Measurements from ENCODE around the gene CEP170B.
"Not testable (repeated sequence)": the region's sequence is repeated elsewhere in the genome, so short reads cannot be mapped to it uniquely, and the experiment has no call there.

Gene CEP170B

DNA sequence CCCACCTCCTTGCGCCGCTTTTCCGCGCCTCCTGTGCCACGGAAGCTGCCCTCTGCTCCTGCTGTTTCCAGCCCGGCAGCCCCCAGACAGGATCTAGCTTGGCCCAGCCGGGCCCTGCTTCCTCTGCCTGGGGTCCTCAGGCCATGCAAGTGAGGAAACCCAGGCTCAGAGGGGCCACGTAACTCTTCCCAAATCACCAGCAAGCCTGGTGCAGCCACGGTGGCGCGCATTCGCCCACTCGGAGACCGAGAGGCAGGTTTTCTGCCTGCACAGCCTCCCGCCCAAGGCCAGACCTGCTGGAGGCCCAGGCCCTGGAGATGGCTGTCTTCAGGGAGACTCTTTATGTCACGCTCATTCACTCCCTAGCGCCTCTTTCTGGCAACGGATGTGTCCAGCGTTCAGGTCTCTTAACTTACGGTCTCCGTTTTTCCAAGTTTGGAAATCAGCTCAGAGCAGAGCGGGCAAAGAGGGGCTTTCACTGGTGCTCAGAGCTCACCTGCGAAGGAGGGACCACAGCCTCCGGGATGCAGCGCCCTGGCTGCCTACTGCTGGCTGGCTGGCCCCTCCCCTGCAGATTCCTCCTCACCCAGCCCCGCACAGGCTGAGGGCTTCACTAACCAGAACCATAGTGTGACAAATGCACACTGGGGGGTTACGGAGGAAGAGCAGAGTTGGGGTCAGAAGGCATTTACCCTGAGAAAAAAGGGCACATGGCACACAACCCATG is 20.6 kb upstream of the CEP170B start:
- no peak for DNase-seq (ENCODE audit: low read depth in 3 of 3)

DNA sequence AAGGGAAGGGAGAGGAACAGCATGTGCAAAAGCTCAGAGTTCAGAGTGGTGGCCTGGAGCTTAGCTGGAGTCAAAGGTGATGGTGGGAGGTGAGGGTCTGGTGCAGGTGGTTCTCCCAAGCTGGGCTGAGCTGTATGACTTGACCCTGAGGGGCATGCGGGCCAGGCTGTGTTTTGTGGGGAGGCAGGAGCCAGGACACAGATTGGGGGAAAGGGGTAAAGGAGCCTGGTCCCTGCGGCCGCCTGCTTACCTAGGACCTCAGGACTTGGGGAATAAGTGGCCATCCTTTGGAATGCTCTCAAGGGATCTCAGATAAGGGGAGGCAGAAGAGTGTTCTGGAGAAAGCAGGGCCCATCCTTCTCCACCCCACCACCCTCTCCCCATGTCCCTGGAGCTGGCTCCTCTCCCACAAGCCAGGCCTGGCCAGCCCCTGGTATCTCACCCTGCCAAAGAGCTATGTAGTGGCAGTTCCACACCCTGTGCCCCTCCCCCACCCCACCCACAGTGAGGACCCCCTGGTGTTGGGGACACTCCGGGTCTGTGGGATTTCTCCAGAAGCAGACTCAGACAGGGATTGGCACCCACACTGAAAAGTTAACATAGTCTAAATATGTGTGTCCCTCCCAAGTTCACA is 19.9 kb upstream of the CEP170B start:
- no peak for DNase-seq (ENCODE audit: low read depth in 3 of 3)

DNA sequence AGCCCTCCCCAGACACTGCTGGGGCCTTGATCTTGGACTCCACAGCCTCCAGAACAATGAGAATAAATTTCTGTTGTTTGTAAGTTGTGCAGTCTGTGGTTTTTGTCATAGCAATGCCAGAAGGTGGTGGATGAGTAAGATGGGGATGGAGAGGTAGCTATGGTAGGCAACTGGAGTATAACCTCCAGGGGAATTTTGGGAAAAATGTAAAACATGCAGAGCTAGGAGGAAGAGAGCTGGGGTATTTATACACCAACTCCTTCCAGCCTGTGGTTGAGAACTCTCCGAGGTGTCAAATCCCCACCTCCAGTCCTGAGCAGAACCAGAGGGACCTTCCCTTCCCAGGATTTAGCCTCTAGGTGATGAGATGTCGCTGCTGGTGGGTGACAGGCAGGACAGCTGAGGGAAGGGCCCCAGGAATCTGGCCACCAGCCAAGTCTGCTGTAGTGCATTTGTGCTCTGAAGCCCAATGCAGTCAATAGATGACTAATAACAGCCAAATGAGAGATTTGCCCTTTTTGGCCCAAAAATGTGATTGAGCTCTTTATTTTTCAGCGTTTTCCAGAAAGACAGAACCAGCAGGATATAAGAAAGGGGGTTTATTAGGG is 19.1 kb upstream of the CEP170B start:
- no peak for DNase-seq (ENCODE audit: low read depth in 3 of 3)

DNA sequence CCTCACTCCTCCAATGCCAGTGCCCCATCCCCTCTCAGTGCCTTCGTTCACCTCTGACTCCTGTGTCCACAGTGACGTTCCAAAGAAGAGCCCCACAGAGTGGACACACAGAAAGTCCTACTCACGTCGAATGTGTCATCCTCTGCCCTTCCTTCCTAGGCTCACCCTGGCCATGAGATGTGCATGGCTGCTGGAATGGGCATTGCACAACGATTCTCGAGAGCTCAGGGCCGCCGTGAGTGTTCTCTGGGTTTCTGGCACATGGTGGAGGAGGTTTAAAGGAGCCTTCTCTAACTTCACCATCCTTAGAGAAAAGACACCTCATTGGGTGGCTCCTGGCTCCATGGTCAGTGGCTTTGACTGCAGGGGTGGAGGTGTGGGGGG is 12.8 kb upstream of the CEP170B start:
- no peak for DNase-seq (ENCODE audit: low read depth in 3 of 3)

DNA sequence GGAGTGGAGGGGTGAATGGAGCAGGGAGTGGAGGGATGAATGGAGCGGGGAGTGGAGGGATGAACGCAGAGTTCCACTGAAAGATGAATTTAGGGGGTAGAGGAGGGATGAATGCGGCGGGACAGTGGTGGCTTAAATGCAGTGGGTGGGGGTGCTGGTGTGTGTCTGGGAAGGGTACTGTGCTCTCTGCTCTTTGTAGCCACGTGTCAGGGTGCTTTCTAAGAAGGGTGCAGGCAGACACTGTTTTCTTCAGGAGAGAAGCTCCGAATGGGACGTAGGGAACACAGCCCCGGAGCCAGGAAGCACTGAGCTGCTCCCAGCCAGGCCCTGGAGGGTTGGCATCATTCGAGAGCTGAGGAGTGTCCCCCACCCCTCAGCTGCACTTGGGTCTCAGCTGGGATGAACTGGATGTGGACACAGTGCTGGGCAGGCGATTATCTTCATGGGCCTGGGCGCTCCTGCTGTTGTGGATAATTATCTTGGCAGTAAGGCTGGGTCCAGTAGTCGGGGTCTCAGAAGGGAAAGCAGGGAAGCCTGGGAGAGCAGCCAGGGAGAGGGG is 9.5 kb upstream of the CEP170B start:
- DNase-seq (ENCODE audit: low read depth in 3 of 3): no peak

DNA sequence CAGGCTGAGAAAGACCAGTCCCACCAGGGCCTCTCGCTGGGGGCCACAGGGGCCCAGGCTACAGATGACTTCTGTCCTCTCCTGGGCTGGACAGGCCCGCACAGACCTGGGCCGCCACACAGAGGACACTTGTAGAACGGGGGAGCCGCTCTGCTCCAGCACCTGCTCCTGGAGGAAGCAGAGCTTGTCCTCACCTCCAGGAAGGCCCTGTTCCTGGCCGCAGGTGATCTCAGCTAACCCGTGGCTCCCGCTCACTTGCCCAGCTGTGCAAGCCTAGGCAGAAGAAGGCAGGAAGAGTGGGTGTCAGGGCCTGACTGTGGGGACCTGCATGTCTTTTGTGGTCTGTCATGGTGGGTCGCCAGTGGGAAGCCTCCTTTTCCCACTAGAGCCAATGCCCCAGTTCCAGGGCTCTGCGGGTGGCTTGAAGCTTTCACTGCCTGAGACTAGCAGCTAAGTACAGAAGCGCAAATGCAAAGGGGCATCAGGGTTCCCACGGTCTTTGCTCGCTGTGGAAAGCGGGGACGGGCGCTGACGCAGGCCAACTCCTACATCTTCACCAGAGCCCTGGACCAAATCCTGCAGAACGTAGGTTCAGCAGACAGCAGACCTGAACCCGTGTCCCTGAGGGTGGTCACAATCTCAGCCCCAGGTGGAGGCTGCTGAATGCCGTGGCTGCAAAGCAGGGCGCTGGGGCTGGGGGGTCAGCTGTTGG is 8.8 kb upstream of the CEP170B start:
- no peak for DNase-seq (ENCODE audit: low read depth in 3 of 3)

DNA sequence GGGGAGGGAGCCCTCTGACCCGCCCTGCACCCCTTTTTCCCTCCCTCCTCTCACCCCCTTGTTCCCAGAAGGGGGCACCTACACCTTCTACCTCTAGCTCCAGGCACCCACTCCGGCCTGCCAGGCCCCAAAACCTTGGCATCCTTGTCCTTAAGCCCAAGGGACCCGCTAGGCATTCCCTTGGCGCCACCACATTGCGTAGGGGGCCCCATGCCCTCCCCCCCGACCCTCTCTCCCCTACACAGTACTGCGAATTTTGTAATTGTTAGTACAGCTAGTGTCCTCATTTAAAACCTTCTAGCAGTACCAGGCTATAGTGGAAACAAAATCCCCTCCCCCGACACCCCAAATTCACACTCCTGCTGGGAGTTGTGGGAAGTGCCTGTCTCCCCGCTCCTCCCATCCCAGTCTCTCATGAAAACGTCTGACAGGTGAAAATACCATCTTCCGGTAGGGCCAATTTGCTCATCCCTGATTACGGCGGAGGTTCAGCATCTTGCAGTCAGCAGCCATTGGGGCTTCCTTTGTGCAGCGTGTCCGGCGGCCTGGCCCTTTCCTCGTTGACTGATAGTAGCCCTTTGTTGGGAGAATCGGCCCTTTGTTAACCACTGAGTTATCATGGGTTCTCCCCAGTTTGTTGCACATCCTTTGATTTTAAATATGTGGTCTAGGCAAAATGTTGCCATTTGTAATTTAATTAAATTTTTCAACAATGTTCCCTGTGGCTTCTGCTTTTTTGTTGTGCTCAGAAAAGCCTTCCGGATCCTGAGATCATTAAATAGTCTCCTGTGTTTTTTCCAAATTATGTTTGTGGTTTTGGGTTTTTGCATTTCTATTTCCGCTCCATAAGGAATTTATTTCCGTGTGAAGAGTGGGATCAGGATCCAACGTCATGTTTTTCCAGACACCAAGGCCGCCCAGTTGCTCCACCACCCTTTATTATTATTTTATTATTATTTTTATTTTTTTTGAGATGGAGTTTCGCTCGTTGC is 7.9 kb upstream of the CEP170B start:
- DNase-seq (ENCODE audit: low read depth in 3 of 3): no peak

DNA sequence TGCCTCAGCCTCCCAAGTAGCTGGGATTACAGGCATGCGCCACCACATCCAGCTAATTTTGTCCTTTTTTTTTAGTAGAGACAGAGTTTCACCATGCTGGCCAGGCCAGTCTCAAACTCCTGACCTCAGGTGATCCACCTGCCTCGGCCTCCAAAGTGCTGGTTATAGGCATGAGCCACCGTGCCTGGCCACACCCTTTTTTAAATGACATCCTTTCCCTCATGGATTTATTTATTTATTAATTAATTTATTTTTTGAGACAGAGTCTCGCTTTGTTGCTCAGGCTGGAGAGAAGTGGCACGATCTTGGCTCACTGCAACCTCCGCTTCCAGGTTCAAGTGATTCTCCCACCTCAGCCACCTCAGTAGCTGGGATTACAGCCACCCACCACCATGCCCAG is 7.1 kb upstream of the CEP170B start:
- DNase-seq (ENCODE audit: low read depth in 3 of 3): not testable (repeated sequence)

DNA sequence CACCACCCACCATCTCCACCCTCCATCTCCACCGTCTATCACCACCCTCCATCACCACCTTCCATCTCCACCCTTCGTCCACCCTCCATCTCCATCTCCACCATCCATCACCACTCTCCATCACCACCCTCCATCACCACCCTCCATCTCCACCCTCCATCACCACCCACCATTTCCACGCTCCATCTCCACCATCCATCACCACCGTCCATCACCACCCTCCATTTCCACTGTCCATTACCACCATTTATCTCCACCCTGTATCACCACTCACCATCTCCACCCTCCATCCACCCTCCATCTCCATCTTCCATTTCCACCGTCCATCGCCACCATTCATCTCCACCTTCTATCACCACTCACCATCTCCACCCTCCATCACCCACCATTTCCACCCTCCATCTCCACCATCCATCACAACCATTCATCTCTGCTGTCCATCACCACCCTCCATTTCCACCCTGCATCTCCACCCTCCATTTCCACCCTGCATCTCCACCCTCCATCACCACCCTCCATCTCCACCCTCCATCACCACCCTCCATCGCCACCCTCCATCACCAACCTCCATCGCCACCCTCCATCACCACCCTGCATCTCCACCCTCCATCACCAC is 6.1 kb upstream of the CEP170B start:
- DNase-seq (ENCODE audit: low read depth in 3 of 3): no peak

DNA sequence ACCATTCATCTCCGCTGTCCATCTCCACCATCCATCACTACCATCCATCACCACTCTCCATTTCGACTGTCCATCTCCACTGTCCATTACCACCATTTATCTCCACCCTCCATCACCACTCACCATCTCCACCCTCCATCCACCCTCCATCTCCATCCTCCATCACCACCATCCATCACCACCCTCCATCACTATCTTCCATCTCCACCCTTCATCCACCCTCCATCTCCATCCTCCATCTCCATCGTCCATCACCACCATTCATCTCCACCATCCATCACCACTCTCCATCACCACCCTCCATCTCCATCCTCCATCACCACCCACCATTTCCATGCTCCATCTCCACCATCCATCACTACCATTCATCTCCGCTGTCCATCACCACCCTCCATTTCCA is 5.2 kb upstream of the CEP170B start:
- DNase-seq (ENCODE audit: low read depth in 3 of 3): no peak

DNA sequence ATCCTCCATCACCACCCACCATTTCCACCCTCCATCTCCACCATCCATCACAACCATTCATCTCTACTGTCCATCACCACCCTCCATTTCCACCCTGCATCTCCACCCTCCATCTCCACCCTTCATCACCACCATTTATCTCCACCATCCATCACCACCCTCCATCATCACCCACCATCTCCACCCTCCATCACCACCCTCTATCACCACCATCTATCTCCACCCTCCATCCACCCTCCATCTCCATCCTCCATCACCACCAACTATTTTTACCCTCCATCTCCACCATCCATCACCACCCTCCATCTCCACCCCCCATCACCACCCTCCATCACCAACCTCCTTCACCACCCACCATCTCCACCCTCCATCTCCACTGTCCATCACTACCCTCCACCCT is 4.7 kb upstream of the CEP170B start:
- no peak for DNase-seq (ENCODE audit: low read depth in 3 of 3)

DNA sequence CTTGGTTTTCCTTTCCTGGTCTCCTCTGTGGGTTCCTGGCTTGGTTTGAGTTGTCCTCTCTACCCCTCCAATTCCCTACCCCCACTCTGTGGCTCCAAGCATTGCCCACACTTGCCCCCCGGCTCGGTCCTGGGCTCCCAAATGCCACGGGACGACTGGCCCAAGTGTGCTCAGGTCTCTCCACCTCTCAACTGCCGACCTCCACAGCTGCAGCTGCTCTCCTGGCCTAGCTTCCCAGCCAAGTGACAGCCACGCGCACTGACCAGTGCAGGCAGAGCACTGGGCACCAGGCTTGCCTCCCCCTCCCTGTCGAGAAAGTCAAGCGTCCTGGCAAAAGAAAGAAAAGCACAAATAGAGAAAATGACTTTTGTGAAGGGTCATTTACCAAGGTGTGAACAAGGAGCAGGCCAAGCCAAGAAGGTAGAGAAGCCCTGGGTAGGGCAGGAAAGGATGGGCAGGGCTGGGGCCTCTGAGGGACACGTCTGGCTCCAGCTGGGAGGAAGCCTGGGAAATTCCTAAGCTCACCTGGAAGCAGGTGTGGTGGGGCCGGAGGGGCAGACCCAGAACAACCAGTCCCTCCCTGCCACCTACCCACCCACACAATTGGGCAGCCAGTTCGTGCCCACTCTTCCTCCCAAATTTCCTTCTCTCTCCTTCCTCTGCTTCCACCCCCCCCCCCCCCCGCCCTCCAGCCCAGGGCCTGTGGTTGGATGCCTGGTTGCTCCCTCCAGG is 1.8 kb upstream of the CEP170B start:
- no peak for DNase-seq (ENCODE audit: low read depth in 3 of 3)

DNA sequence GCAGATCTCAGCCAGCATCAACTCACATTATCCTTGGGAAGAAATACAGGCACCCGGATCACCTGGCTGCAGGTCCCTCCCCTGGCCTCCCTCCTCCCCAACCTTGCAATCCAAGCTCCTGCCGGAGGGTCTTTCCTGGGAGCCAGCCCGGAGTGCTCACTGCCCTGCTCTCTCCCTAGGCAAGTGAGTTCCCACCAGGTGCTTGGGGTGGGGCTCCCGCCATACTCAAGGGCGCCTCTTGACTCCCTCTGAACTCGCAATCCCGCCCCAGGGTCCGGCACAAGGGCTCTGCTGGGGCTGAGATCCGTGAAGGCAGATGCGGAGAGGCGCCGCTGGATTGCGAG is 1.2 kb upstream of the CEP170B start:
- no peak for DNase-seq (ENCODE audit: low read depth in 3 of 3)

DNA sequence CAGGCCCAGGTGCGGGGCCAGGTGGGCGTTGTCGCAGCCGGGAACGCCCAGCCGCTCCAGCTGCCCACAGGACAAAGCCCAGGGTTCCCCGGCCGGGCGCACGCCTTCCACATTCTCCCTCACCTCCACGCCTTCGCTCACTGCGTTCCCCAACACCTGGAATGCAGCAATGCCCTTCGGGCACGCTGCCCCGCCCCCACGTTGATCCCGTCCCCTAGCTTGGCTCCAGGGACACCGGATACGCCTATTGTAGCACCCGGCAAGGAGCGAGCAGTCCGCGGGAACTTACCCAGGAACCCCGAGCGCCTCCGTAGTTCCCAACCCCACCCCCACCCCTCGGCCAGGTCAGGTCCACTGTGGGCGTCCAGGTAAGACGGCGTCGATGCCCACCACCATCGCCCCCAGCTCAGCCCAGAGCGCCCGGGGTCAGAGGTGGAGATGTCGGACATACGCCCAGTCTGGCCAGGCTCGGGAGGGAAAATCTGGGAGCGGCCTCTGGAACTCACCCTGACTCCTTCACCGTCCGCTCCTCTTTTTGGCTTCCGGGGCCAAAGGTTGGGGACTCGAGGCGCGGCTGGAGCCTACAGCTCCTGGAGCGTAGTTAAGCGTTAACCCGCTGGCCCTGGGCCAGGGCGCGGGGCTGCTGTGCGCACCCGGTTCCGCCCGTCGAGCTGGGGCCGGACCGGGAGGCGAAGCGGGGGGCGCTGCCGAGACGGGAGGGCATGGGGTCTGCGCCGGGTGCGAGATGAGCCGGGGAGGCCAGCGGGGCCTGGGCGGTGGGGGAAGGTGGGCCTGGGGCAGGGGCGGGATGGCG is 594 bp upstream of the CEP170B start:
- peak in 1 of 3 experiments; percentile 9 for DNase-seq (ENCODE audit: low read depth in 3 of 3)

DNA sequence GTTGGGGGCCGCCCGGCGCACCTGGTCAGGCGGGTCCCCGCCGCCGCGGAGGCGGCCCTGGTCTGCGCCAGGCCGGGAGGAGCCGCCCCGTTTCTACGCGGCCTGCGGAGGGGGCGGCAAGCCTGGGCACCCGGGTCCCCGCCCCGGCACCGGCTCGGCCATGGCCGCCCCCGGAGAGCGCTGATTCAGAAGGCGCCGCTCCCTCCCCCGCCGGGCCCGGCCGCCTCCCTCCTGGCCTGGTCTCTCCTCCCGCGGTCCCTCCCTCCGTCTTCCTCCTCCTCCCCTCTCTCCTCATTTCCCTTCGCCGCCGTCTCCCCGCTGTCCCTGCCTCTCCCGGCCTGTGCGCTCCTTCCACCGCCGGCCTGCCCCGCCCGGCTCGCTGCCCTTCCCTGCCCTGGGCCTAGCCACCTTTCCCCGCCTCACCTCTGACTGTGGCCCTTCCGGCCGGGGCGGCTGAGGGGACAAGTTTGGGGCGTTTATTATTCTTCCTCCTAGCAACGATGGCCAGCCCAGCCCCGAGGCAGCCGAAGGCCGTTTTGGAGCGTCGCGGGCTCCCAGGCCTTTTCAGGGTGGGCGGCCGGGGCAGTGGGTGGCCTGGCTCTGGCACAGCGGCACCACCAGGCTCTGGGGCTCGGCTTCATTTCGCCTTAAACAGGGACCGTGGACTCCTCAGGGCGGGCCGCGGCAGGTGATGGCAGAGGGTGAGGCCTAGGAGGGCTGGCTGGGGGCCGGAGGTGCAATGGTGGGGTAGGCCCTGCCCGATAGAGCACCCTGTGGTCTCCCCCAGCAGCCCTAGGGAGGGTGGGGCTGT is 768 bp downstream of the CEP170B start:
- DNase-seq (ENCODE audit: low read depth in 3 of 3): peak; percentile 12 to 39 (median 16)

DNA sequence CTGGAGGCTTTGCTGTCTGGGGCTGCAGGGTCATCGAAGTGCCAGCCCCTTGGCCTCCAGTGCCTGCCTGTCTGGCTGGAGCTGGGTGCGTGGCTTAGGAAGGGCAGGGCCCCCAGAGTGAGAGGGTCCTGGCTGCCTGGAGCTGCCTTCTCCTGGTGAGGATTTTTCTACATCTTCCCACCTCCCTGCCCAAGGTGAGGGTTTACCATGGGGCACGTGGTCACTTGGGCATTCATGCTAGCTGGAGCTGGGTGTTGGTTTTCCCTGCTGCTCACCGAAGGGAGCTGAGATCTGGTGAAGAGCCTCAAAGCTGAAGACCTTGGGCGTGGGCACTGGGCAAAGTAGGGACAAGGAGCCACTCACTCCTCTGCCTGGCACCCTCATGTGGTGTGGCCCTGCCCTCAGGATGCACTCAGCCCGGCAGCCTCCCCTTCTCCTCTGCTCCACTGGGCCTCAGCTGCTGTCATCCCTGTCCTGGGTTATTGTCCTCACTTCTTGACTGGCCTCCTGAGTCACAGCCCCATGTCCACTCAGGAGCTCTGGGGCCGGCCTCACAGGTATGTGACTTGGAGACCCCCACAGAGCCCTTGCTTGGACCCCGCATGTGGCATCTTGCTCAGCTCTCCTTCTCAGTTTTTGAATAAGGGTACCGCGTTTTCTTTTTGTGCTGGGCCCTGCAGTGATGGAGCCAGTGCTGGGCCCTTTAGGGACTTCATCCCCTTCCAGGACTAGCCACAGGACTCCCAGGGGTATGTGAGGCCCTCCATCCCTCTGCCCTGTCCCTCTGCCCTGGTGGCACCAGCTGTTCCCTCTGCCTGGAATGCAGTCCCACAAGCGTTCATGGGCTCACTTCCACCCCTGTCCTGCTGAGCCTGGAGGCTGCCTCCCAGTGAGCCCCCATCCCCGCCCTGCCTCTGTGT is 1.6 kb downstream of the CEP170B start:
- no peak for DNase-seq (ENCODE audit: low read depth in 3 of 3)

DNA sequence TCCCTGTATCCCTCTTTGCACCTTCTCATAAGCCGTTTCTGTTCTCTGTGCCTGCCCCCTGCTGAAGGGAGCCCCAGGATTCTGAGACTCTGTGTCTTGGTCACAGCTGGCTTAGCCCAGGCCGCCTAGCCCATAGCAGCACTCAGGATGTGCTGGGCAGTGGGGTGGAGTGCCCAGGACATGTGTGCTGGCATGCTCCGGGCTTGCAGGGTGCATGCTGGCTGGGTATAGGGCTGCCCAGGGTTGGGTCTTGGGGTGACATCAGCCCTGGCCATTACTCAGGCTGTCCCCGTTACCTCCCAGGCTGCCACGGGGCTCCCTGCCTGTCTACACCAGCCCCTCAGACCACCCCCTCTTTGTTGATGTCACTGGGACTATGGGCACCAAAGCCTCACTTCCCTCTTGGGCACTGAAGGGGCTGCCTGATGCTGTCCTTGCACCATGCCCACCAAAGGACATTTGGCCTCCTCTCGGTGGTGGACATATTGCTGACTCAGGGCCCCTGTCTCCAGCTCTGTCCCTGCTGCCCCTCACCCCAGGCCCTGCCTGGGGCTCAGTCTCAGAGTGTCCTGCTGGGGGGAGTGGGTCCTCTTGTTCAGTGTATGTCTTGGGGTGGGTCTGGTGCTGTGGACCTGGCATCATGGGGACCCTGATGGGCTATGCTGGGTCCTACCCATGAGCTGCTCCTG is 2.4 kb downstream of the CEP170B start:
- no peak for DNase-seq (ENCODE audit: low read depth in 3 of 3)

Measured in stimulated activated CD4-positive, alpha-beta T cell treated with anti-CD3 and anti-CD28 coated beads, TNF-alpha, amount 100 ng/mL, for 4 hours (primary cell).